GM21619 (cell line): Measurements from ENCODE around the gene USP48.
"Not testable (repeated sequence)": the region's sequence is repeated elsewhere in the genome, so short reads cannot be mapped to it uniquely, and the experiment has no call there.

Source experiments
- ATAC-seq: cut with Tn5 transposase; IDR thresholded peaks from one replicate; pipeline ENCODE4 v1.9.1; 2021; ENCODE audit not compliant: unreplicated experiment

USP48 gene

GRCh38 chr1:21641076-21641475, 141.9 kb downstream of the USP48 start:
- no peak for ATAC-seq

- no peak for ATAC-seq
Measured at GRCh38 chr1:21640653-21641052, 142.3 kb downstream of the USP48 start.

- ATAC-seq = no peak
Measured at GRCh38 chr1:21639594-21640041, 143.3 kb downstream of the USP48 start.

GRCh38 chr1:21638531-21639341, 144.2 kb downstream of the USP48 start:
- ATAC-seq = no peak

GRCh38 chr1:21637514-21637913, 145.4 kb downstream of the USP48 start:
- ATAC-seq = no peak

GRCh38 chr1:21636029-21636428, 146.9 kb downstream of the USP48 start:
- no peak for ATAC-seq

DNA sequence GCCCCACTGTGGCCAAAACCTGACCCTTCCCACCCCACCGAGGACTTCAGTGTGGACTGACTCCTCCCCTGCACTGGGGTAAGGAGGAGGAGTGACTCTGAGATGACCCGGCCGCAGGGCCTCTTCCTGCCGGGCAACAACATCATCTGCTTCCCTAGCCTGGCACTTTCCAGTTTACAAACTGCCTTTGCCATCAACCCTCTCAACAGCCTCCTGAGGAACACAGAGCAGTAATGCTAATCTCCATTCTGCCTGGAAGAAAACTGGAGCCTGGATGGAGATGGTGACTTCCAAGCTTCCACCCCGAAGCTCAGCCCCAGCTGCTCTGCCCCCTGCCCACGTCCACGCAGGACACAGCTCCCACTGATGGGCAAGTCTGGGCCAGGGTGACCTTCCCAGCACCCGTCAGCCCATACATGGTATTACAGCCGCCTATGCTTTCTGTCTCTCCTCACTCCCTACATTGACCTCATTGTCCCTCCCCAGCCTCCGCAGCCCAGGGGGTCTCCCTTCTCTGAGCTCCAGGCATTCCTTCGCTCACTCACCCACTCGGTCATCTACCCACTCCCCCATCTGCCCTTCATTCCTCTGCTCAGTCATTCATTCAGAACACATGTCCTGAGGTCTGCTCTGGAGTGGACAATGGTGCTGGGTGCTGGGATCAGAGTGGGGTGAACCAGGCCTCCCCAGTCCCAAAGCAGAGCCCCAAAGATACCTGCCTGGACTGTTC, 148.0 kb downstream of the USP48 start:
- no peak for ATAC-seq

GRCh38 chr1:21633992-21634805, 148.8 kb downstream of the USP48 start:
- ATAC-seq = no peak

- no peak for ATAC-seq
Measured at GRCh38 chr1:21633141-21633755, 149.7 kb downstream of the USP48 start.

GRCh38 chr1:21631944-21632887, 150.7 kb downstream of the USP48 start:
- no peak for ATAC-seq

DNA sequence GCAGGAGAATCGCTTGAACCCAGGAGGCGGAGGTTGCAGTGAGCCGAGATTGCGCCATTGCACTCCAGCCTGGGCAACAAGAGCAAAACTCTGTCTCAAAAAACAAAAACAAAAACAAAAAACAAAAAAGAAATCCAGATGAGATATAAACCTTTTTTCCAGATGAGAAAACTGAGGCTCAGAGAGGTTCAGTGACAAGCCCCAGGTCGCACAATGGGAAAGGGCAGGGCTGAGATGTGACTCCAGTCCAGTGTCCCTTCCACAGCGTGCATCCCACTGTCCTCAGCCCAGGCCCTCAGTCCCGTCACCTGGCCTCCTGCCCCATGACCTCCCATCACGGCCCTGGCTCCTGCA, 151.4 kb downstream of the USP48 start:
- ATAC-seq = not testable (repeated sequence)

GRCh38 chr1:21630571-21631343, 152.2 kb downstream of the USP48 start:
- no peak for ATAC-seq

- ATAC-seq = no peak
Measured at GRCh38 chr1:21629971-21630370, 153.0 kb downstream of the USP48 start.

DNA sequence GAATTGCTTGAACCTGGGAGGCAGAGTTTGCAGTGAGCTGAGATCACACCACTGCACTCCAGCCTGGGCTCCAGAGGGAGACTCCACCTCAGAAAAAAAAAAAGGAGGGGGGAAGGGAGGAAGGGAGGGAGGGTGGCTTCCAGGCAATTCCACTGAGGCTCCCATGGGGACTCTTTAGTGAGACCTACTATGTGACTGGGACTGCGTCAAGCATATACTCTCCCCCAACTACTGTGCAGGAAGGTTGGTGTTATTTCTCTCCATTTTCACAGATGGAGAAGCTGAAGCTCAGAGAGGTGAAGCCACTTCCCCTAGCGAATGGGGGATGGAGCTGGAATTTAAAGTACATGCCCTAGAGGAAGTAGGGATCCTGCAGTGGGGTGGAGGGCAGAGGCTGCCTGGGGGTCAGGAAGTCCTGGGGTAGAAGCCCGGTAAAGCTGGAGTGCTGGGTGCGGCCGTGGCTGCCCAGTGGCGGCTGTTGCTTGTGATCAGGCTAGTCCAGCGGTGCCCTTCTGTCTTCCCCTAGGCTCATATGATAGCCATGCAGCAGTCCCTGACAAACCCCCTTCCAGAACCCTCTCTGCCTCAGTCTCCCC, 154.1 kb downstream of the USP48 start:
- no peak for ATAC-seq
